ENCODE measurements around the gene PLAAT3.

PLAAT3 gene

GRCh38 chr11:63567044-63567840, 47.0 kb downstream of the PLAAT3 start:
- H3K9ac ChIP-seq (ENCODE audit: low read length), result peak overlapping the region; percentile 14; the same call in 1 of the 2 replicates
- H3K27ac ChIP-seq (ENCODE audit: low read length), result peak overlapping the region; percentile 2; the same call in 1 of the 2 replicates
- no peaks in the 10 kb centered on the region for H3K9me3 ChIP-seq (ENCODE audit: insufficient read depth, low read length)
- H3K4me2 ChIP-seq (ENCODE audit: low read length), result peak overlapping the region; percentile 74
- peaks cover 41% of the 10 kb centered on the region for H3K4me1 ChIP-seq (ENCODE audit: low read length)
- 0 out of 2 replicates have a peak overlapping the region, but pooled peaks have one; percentile 12 for H2AFZ ChIP-seq (ENCODE audit: low read depth, low read length)
- no peak for TF ChIP-seq EZH2phosphoT487 (IDR thresholded peaks at IDR 0.05; ENCODE audit: low read depth)
- TF ChIP-seq, protein P1, sequence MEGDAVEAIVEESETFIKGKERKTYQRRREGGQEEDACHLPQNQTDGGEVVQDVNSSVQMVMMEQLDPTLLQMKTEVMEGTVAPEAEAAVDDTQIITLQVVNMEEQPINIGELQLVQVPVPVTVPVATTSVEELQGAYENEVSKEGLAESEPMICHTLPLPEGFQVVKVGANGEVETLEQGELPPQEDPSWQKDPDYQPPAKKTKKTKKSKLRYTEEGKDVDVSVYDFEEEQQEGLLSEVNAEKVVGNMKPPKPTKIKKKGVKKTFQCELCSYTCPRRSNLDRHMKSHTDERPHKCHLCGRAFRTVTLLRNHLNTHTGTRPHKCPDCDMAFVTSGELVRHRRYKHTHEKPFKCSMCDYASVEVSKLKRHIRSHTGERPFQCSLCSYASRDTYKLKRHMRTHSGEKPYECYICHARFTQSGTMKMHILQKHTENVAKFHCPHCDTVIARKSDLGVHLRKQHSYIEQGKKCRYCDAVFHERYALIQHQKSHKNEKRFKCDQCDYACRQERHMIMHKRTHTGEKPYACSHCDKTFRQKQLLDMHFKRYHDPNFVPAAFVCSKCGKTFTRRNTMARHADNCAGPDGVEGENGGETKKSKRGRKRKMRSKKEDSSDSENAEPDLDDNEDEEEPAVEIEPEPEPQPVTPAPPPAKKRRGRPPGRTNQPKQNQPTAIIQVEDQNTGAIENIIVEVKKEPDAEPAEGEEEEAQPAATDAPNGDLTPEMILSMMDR (IDR thresholded peaks at IDR 0.05; ENCODE audit: low read depth, low read length), result no peak
- H3K27me3 ChIP-seq (ENCODE audit: low read depth, low read length), result peaks cover 26% of the 10 kb centered on the region
- no peaks in the 10 kb centered on the region for H4K20me1 ChIP-seq (ENCODE audit: insufficient read depth, low read length)
- H3K79me2 ChIP-seq (ENCODE audit: low read length), result no peaks in the 10 kb centered on the region
- H3K36me3 ChIP-seq (replicated peaks; ENCODE audit: low read depth, low read length), result no peaks in the 10 kb centered on the region
- H3K4me3 ChIP-seq (ENCODE audit: low read length), result peak overlapping the region; percentile 58

DNA sequence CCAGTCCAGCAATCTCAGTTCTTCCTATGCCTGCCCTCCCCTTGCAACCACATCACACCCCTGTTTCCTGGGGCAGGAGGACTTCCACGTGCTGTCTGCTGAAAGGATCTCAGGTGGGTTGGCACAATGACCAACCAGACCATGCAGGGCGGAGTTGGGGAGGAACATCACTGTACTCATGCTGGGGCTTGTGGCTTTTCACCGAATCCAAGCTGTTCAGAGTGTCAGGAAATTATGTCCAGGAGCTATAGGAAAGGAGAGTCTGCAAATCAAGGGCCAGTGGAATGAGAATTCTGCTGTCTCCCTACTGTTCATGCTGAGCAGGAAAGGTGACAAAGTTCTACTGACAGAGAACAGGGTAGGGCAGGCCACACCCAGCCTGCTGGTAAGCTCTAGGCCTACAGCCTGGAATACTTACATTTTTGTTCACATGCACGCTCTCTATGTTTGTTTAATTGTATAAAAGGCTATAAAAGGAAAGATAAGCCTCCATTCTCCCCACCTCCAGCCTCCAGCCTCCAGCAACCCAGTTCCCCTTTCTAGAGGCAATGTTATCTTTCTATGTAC, 49.4 kb downstream of the PLAAT3 start:
- H3K27me3 ChIP-seq (ENCODE audit: low read depth, low read length), result peaks cover 29% of the 10 kb centered on the region
- no peak overlapping the region for H2AFZ ChIP-seq (ENCODE audit: low read depth, low read length)
- H4K20me1 ChIP-seq (ENCODE audit: insufficient read depth, low read length), result no peaks in the 10 kb centered on the region
- peak overlapping the region; percentile 13; the same call in 1 of the 2 replicates for H3K4me2 ChIP-seq (ENCODE audit: low read length)
- H3K9ac ChIP-seq (ENCODE audit: low read length), result no peak overlapping the region
- H3K9me3 ChIP-seq (ENCODE audit: insufficient read depth, low read length), result no peaks in the 10 kb centered on the region
- H3K27ac ChIP-seq (ENCODE audit: low read length), result no peak overlapping the region
- H3K36me3 ChIP-seq (replicated peaks; ENCODE audit: low read depth, low read length), result no peaks in the 10 kb centered on the region
- no peak overlapping the region for H3K4me3 ChIP-seq (ENCODE audit: low read length)
- TF ChIP-seq, protein P1 (IDR thresholded peaks at IDR 0.05; ENCODE audit: low read depth, low read length), result no peak
- TF ChIP-seq EZH2phosphoT487 (IDR thresholded peaks at IDR 0.05; ENCODE audit: low read depth), result no peak
- H3K79me2 ChIP-seq (ENCODE audit: low read length), result no peaks in the 10 kb centered on the region
- peaks cover 36% of the 10 kb centered on the region for H3K4me1 ChIP-seq (ENCODE audit: low read length)

DNA sequence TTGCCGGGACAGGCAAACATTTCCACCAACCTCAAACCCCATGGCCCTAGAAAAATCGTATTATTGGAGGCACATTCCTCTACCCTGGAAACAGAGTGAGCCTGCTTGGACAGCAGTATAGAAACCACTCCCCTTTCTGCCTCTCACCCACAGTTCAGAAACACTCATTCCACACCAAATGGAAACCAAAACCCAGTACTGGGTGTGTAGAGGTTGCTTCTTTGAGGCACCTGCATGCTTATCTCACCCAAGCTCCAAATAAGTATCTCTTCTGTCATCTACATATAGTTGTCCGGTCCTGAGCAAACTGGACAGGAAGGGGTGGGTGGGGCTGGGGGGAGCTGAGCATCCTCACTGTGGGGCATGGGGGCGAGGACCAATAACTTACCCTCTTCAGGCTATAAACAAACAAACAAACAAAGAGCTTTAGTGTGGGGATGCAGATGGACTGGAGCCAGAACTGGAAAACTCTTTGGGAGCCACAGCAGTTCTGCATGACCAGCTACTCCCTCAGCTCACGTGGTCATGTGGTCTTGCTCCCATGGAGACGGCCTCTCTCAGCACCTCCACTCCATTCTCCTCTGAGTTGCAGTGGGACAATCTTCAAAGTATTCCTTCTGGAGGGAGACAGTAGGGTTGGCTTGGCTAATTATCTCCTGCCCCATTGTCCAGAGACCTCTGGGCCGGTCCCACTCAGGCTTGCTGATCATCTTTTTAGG, 50.0 kb downstream of the PLAAT3 start:
- Histone ChIP-seq H3K27me3 (ENCODE audit: low read depth, low read length) (peaks cover 29% of the 10 kb centered on the region), H3K79me2 (ENCODE audit: low read length) (no peaks in the 10 kb centered on the region), H2AFZ (ENCODE audit: low read depth, low read length) (no peak overlapping the region), H3K4me3 (ENCODE audit: low read length) (0 out of 2 replicates have a peak overlapping the region, but pooled peaks have one; percentile 3), H3K9ac (ENCODE audit: low read length) (no peak overlapping the region), H4K20me1 (ENCODE audit: insufficient read depth, low read length) (no peaks in the 10 kb centered on the region), H3K9me3 (ENCODE audit: insufficient read depth, low read length) (no peaks in the 10 kb centered on the region), H3K27ac (ENCODE audit: low read length) (no peak overlapping the region), H3K4me1 (ENCODE audit: low read length) (peaks cover 36% of the 10 kb centered on the region), H3K36me3 (replicated peaks; ENCODE audit: low read depth, low read length) (no peaks in the 10 kb centered on the region), H3K4me2 (ENCODE audit: low read length) (peak overlapping the region; percentile 50)
- TF ChIP-seq, protein P1 (IDR thresholded peaks at IDR 0.05; ENCODE audit: low read depth, low read length), result no peak
- no peak for TF ChIP-seq EZH2phosphoT487 (IDR thresholded peaks at IDR 0.05; ENCODE audit: low read depth)
